Endothelial cell (in vitro differentiated cells): Measurements from ENCODE around the gene IL10RA. TPM values are rescaled to one million over a fixed set of nuclear protein-coding genes. Genes with fewer than 3 reads are reported as not detected.

Experiments
- DNase-seq: peaks from one replicate; pipeline ENCODE4 v3.0.0; 2021; ENCODE audit warnings: low spot score
- H3K27ac Mint-ChIP-seq: one replicate; pipeline ENCODE4 v1.8.0; 2021; ENCODE audit warnings: mixed read lengths, inconsistent platforms; ENCODE audit not compliant: unreplicated experiment
- H3K27me3 Mint-ChIP-seq: one replicate; pipeline ENCODE4 v1.8.0; 2021; ENCODE audit warnings: mild to moderate bottlenecking, moderate library complexity, mixed read lengths, inconsistent platforms; ENCODE audit not compliant: unreplicated experiment
- H3K36me3 Mint-ChIP-seq: one replicate; pipeline ENCODE4 v1.8.0; 2021; ENCODE audit warnings: mild to moderate bottlenecking, low read depth, mixed read lengths, inconsistent platforms; ENCODE audit not compliant: unreplicated experiment
- H3K4me1 Mint-ChIP-seq: one replicate; pipeline ENCODE4 v1.8.0; 2021; ENCODE audit warnings: mild to moderate bottlenecking, mixed read lengths, inconsistent platforms; ENCODE audit not compliant: unreplicated experiment
- H3K4me3 Mint-ChIP-seq: one replicate; pipeline ENCODE4 v1.8.0; 2021; ENCODE audit warnings: mild to moderate bottlenecking, mixed read lengths, inconsistent platforms; ENCODE audit not compliant: unreplicated experiment
- H3K9me3 Mint-ChIP-seq: one replicate; pipeline ENCODE4 v1.8.0; 2021; ENCODE audit warnings: mixed read lengths, inconsistent platforms; ENCODE audit not compliant: unreplicated experiment
- CTCF ChIP-seq: fragments of 200-600 bp; sonication (generic); IDR thresholded peaks from one replicate; pipeline ENCODE4 v1.5.0; 2021; ENCODE audit warnings: antibody characterized with exemption; ENCODE audit not compliant: unreplicated experiment
- total RNA-seq: library from RNA; stranded (reverse); fragmentation: NEBNext Ultra II Directional; extraction: Animal tissue kit (Norgen Biotek cat#: 25700); gene quantifications from one replicate; pipeline ENCODE4 v1.2.1, GENCODE V29; 2021; ENCODE audit not compliant: unreplicated experiment

IL10RA gene
- total RNA-seq, 1 donor from 2014 or later, result 0.82 TPM

GRCh38 chr11:117996058-117996457 lies 9.9 kb downstream of the IL10RA start:
- no peaks in the 10 kb centered on the region for H3K36me3 Mint-ChIP-seq
- H3K27ac Mint-ChIP-seq, result no peak overlapping the region
- H3K9me3 Mint-ChIP-seq, result no peaks in the 10 kb centered on the region
- peaks cover 2% of the 10 kb centered on the region for H3K27me3 Mint-ChIP-seq
- DNase-seq, result no peak
- H3K4me3 Mint-ChIP-seq, result no peak overlapping the region
- no peak for TF ChIP-seq CTCF
- peaks cover 6% of the 10 kb centered on the region for H3K4me1 Mint-ChIP-seq

- H3K4me1 Mint-ChIP-seq, result peaks cover 10% of the 10 kb centered on the region
- no peak for DNase-seq
- no peaks in the 10 kb centered on the region for H3K9me3 Mint-ChIP-seq
- H3K4me3 Mint-ChIP-seq, result no peak overlapping the region
- H3K27ac Mint-ChIP-seq, result no peak overlapping the region
- TF ChIP-seq CTCF, result no peak
- H3K27me3 Mint-ChIP-seq, result peaks cover 2% of the 10 kb centered on the region
- H3K36me3 Mint-ChIP-seq, result no peaks in the 10 kb centered on the region
Measured at GRCh38 chr11:117997406-117997805, 11.2 kb downstream of the IL10RA start.

DNA sequence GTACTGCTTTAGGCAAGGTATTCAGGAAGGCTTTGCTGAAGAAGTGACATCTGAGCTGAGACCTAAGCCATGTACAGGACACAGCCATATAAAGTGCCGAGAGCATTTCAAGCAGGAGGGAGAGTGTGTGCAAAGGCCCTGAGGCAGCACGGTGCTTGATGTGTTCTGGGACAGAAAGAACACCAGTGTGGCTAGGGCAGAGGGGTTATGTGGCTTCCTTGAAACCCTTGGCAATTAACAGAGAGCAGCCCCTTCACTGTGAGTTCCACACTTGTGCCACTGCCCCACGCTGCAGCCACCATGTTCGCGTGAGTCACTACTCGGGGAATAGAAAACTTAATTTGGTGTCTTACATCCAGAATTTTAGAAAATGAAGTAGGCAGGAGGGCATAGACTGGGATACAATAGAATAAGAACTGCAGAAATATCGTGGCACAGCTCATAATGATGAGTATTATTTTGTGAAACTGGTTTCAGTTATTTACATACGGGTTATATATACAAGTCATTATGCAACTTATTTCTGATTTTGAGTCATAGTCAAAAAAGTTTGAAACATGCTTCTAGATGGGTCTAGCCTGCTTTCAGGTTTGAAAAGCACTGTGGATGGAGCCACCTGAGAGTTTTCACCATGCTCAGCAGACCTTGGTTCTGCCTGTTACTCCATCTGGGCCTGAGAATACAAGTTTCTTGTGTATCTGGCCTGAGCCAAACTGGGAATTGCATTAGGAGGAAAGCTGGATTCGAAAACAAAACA lies 11.8 kb downstream of the IL10RA start:
- TF ChIP-seq CTCF, result no peak
- Mint-ChIP-seq H3K27ac (no peak overlapping the region), H3K4me1 (peaks cover 14% of the 10 kb centered on the region), H3K9me3 (no peaks in the 10 kb centered on the region), H3K27me3 (peaks cover 2% of the 10 kb centered on the region), H3K4me3 (no peak overlapping the region), H3K36me3 (no peaks in the 10 kb centered on the region)
- no peak for DNase-seq

GRCh38 chr11:117998664-117999353 lies 12.6 kb downstream of the IL10RA start:
- no peaks in the 10 kb centered on the region for H3K9me3 Mint-ChIP-seq
- peaks cover 2% of the 10 kb centered on the region for H3K27me3 Mint-ChIP-seq
- TF ChIP-seq CTCF, result no peak
- H3K4me3 Mint-ChIP-seq, result no peak overlapping the region
- no peak for DNase-seq
- H3K27ac Mint-ChIP-seq, result no peak overlapping the region
- peaks cover 17% of the 10 kb centered on the region for H3K4me1 Mint-ChIP-seq
- H3K36me3 Mint-ChIP-seq, result no peaks in the 10 kb centered on the region
